Astrocyte (in vitro differentiated cells and primary cell): ENCODE results near the gene C1orf210. TPM values are rescaled to one million over a fixed set of nuclear protein-coding genes. Genes with fewer than 3 reads are reported as not detected.

Experiments used
- DNase-seq: peaks from one replicate; pipeline ENCODE4 v3.0.0-alpha.2; 2010; ENCODE audit warnings: low read depth
- FAIRE-seq: peaks from 2 replicates; lab custom pipeline; 2011; peaks lifted over from hg19 to GRCh38; lab: Jason Lieb, UNC
- H2AFZ ChIP-seq: 2 replicates; pipeline ENCODE4 v1.6.0; 2012; ENCODE audit warnings: low read depth, low read length, inconsistent platforms
- H3K27ac ChIP-seq: 2 replicates; pipeline ENCODE4 v1.5.1; 2011; ENCODE audit warnings: low read depth, low read length, inconsistent platforms
- H3K27me3 ChIP-seq: 2 replicates; pipeline ENCODE4 v1.6.0; 2011; ENCODE audit warnings: low read length, inconsistent platforms; ENCODE audit not compliant: insufficient read depth
- H3K36me3 ChIP-seq: 2 replicates; pipeline ENCODE4 v1.5.1; 2011; ENCODE audit warnings: low read length, inconsistent platforms; ENCODE audit not compliant: insufficient read depth
- H3K4me1 ChIP-seq: 2 replicates; pipeline ENCODE4 v1.5.1; 2011; ENCODE audit warnings: low read length, inconsistent platforms; ENCODE audit not compliant: insufficient read depth
- H3K4me2 ChIP-seq: 2 replicates; pipeline ENCODE4 v1.6.0; 2012; ENCODE audit warnings: low read length, inconsistent platforms
- H3K4me3 ChIP-seq: 2 replicates; pipeline ENCODE4 v1.5.1; 2011; ENCODE audit warnings: low read depth, mild to moderate bottlenecking, low read length, inconsistent platforms; ENCODE audit not compliant: insufficient read depth
- H3K79me2 ChIP-seq: 2 replicates; pipeline ENCODE4 v1.6.0; 2012; ENCODE audit warnings: mild to moderate bottlenecking, low read length, inconsistent platforms; ENCODE audit not compliant: insufficient read depth
- H3K9ac ChIP-seq: 2 replicates; pipeline ENCODE4 v1.6.0; 2012; ENCODE audit warnings: mild to moderate bottlenecking, low read length, inconsistent platforms
- H3K9me3 ChIP-seq: 2 replicates; pipeline ENCODE4 v1.5.1; 2012; ENCODE audit warnings: low read depth, mild to moderate bottlenecking, low read length, inconsistent platforms; ENCODE audit not compliant: insufficient read depth
- H4K20me1 ChIP-seq: 2 replicates; pipeline ENCODE4 v1.6.0; 2012; ENCODE audit warnings: low read length, inconsistent platforms; ENCODE audit not compliant: insufficient read depth
- H3K27ac Mint-ChIP-seq: one replicate; pipeline ENCODE4 v1.8.0; 2021; ENCODE audit warnings: mild to moderate bottlenecking, mixed read lengths; ENCODE audit not compliant: unreplicated experiment
- H3K27me3 Mint-ChIP-seq: one replicate; pipeline ENCODE4 v1.8.0; 2021; ENCODE audit warnings: low read depth, mixed read lengths; ENCODE audit not compliant: unreplicated experiment
- H3K36me3 Mint-ChIP-seq: one replicate; pipeline ENCODE4 v1.8.0; 2021; ENCODE audit warnings: low read depth, mixed read lengths; ENCODE audit not compliant: unreplicated experiment
- H3K4me1 Mint-ChIP-seq: one replicate; pipeline ENCODE4 v1.8.0; 2021; ENCODE audit warnings: low read depth, mixed read lengths; ENCODE audit not compliant: unreplicated experiment
- H3K4me3 Mint-ChIP-seq: one replicate; pipeline ENCODE4 v1.8.0; 2021; ENCODE audit warnings: mild to moderate bottlenecking, moderate library complexity, mixed read lengths; ENCODE audit not compliant: unreplicated experiment
- H3K9me3 Mint-ChIP-seq: one replicate; pipeline ENCODE4 v1.8.0; 2021; ENCODE audit warnings: mild to moderate bottlenecking, mixed read lengths; ENCODE audit not compliant: unreplicated experiment
- CTCF ChIP-seq: IDR thresholded peaks from 2 replicates; pipeline ENCODE4 v1.5.1; 2011; ENCODE audit warnings: low read depth, mild to moderate bottlenecking, inconsistent platforms, low read length, moderate library complexity; ENCODE audit not compliant: insufficient read depth
- EZH2 ChIP-seq: IDR thresholded peaks from 2 replicates; pipeline ENCODE4 v1.6.1; 2012; ENCODE audit warnings: mild to moderate bottlenecking, low read length, inconsistent platforms; ENCODE audit not compliant: insufficient read depth
- total RNA-seq: library from RNA; stranded (reverse); gene quantifications from 2 replicates; pipeline ENCODE4 v1.2.1, GENCODE V29; 2021

C1orf210 gene
- total RNA-seq, 1 donor from 2014 or later = 0.84 TPM

GRCh38 chr1:43232482-43232881 lies 52.9 kb downstream of the C1orf210 start:
- Histone ChIP-seq H3K4me2 (peak overlapping the region; percentile 71), H3K4me1 (peaks cover 13% of the 10 kb centered on the region), H3K79me2 (no peaks in the 10 kb centered on the region), H3K4me3 (no peak overlapping the region), H4K20me1 (no peaks in the 10 kb centered on the region), H3K9ac (peak overlapping the region; percentile 15), H3K27me3 (no peaks in the 10 kb centered on the region), H2AFZ (peak overlapping the region; percentile 69), H3K9me3 (no peaks in the 10 kb centered on the region), H3K36me3 (no peaks in the 10 kb centered on the region), H3K27ac (peak overlapping the region; percentile 29)
- FAIRE-seq = no peak
- Mint-ChIP-seq H3K4me3 (no peak overlapping the region), H3K36me3 (no peaks in the 10 kb centered on the region), H3K9me3 (no peaks in the 10 kb centered on the region), H3K27me3 (peaks cover 17% of the 10 kb centered on the region), H3K4me1 (peaks cover 15% of the 10 kb centered on the region), H3K27ac (no peak overlapping the region)
- DNase-seq = no peak
- TF ChIP-seq CTCF (no peak), EZH2 (no peak)

DNA sequence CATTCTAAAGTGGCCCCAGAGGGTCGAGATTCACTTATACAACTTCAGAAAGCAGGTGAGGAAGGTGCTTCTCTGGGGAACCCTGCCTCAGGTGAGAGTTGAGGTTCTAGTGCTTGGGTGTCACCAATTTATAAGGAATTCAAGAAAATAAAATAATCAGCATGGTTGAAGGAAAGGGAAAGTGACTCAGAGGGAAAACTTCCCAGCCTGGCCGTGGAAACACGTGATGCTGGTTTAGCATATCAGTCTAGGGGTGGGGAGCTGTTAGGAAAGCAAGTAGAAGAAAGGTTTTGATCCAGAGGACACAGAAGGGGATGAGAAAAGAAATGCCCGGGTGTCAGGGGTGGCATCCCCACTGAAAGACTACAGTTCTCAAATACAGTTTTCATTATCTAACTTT lies 53.3 kb downstream of the C1orf210 start:
- Histone ChIP-seq H3K4me2 (peak overlapping the region; percentile 71), H2AFZ (peak overlapping the region; percentile 69), H3K4me3 (no peak overlapping the region), H3K27ac (peak overlapping the region; percentile 29), H3K27me3 (no peaks in the 10 kb centered on the region), H3K79me2 (no peaks in the 10 kb centered on the region), H3K4me1 (peaks cover 13% of the 10 kb centered on the region), H4K20me1 (no peaks in the 10 kb centered on the region), H3K36me3 (no peaks in the 10 kb centered on the region), H3K9ac (peak overlapping the region; percentile 15), H3K9me3 (no peaks in the 10 kb centered on the region)
- peaks cover 15% of the 10 kb centered on the region for H3K27me3 Mint-ChIP-seq
- DNase-seq (peak; percentile 70), FAIRE-seq (peak; percentile 70)
- TF ChIP-seq CTCF (no peak), EZH2 (no peak)
- H3K9me3 Mint-ChIP-seq = no peaks in the 10 kb centered on the region
- no peak overlapping the region for H3K4me3 Mint-ChIP-seq
- H3K27ac Mint-ChIP-seq = no peak overlapping the region
- no peaks in the 10 kb centered on the region for H3K36me3 Mint-ChIP-seq
- H3K4me1 Mint-ChIP-seq = peaks cover 15% of the 10 kb centered on the region

Other genes starting within 250 kb of the C1orf210 start
- 70.1 and 81.6 TPM in 2 replicates for gene EBNA1BP2, start 113.3 kb downstream of the C1orf210 start, total RNA-seq
- gene CFAP57, start 113.3 kb downstream of the C1orf210 start, total RNA-seq = 0.18 and 0.29 TPM in 2 replicates
- gene TMEM125, start 15.6 kb downstream of the C1orf210 start, total RNA-seq = 0.36 and 0.64 TPM in 2 replicates
- 0.87 and 0.98 TPM in 2 replicates for gene TIE1, start 15.4 kb upstream of the C1orf210 start, total RNA-seq
- not detected in 2 replicates for gene MPL, start 52.2 kb upstream of the C1orf210 start, total RNA-seq
- 7.0 and 14.5 TPM in 2 replicates for gene CDC20, start 73.4 kb upstream of the C1orf210 start, total RNA-seq
- 124 and 131 TPM in 2 replicates for gene ELOVL1, start 82.4 kb upstream of the C1orf210 start, total RNA-seq
- 54.5 and 57.1 TPM in 2 replicates for gene MED8, start 104.2 kb upstream of the C1orf210 start, total RNA-seq
- 28.5 and 30.0 TPM in 2 replicates for gene SZT2, start 104.3 kb upstream of the C1orf210 start, total RNA-seq
- gene HYI, start 168.3 kb upstream of the C1orf210 start, total RNA-seq = 24.2 and 31.0 TPM in 2 replicates
- gene PTPRF, start 245.3 kb upstream of the C1orf210 start, total RNA-seq = 231 and 275 TPM in 2 replicates